ENCODE measurements around the gene KLHL3. TPM values are rescaled to one million over a fixed set of nuclear protein-coding genes. Genes with fewer than 3 reads are reported as not detected.

Gene KLHL3
- total RNA-seq, 2 experiments from 2014 or later = 24.1 to 27.1 TPM

Small RNAs within 50 kb of the gene (microRNA-seq; reads per million reads assigned to microRNA genes)
- gene MIR874 (ENCODE audit: borderline microRNAs expressed, borderline replicate concordance) = 823 reads per million, percentile 84 among the genes with 10 or more reads in this experiment

Other genes with a start within 250 kb of the KLHL3 start
- gene SPOCK1, start 236.8 kb downstream of the KLHL3 start, total RNA-seq = under 1 TPM; 0.15 to 0.31 TPM
- gene HNRNPA0, start 18.3 kb upstream of the KLHL3 start, total RNA-seq = 10 to 100 TPM; 26.0 to 31.8 TPM
- gene MYOT, start 131.8 kb upstream of the KLHL3 start, total RNA-seq = not detected
- gene PKD2L2, start 153.4 kb upstream of the KLHL3 start, total RNA-seq = not detected